Astrocyte (in vitro differentiated cells and primary cell): ENCODE data around the gene EIF2D.

Experiments
- EZH2 ChIP-seq: IDR thresholded peaks from 2 replicates; pipeline ENCODE4 v1.6.1; 2012; ENCODE audit warnings: mild to moderate bottlenecking, low read length, inconsistent platforms; ENCODE audit not compliant: insufficient read depth
- TF ChIP-seq, protein P1 (sequence below): IDR thresholded peaks from 2 replicates; pipeline ENCODE4 v1.5.1; 2011; ENCODE audit warnings: low read depth, mild to moderate bottlenecking, inconsistent platforms, low read length, moderate library complexity; ENCODE audit not compliant: insufficient read depth

DNA sequence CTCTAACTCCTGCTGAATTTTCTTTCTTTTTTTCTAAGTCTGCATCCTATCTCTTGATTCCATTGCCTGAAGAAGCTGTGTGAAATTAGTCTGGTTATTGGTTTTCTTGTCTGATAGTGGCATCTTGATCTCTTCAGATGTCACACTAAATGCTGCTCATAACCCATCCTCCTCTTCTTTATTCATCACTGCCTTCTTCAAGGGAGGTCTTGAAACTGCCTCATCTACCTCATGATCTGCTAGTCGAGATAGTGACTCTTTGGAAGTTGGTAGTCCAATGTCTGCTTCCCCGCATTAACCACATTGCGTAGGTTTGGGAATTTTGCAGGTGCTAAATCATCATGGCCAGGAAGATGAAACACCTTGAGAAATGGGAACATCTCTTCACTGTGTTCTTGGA lies 38.7 kb upstream of the EIF2D start:
- TF ChIP-seq, protein P1, sequence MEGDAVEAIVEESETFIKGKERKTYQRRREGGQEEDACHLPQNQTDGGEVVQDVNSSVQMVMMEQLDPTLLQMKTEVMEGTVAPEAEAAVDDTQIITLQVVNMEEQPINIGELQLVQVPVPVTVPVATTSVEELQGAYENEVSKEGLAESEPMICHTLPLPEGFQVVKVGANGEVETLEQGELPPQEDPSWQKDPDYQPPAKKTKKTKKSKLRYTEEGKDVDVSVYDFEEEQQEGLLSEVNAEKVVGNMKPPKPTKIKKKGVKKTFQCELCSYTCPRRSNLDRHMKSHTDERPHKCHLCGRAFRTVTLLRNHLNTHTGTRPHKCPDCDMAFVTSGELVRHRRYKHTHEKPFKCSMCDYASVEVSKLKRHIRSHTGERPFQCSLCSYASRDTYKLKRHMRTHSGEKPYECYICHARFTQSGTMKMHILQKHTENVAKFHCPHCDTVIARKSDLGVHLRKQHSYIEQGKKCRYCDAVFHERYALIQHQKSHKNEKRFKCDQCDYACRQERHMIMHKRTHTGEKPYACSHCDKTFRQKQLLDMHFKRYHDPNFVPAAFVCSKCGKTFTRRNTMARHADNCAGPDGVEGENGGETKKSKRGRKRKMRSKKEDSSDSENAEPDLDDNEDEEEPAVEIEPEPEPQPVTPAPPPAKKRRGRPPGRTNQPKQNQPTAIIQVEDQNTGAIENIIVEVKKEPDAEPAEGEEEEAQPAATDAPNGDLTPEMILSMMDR: no peak
- TF ChIP-seq EZH2: no peak
